NCI-H1694 (cell line): Measurements from ENCODE around the gene VPS13D.
"Not testable (repeated sequence)": the region's sequence is repeated elsewhere in the genome, so short reads cannot be mapped to it uniquely, and the experiment has no call there.

Source experiments
- DNase-seq: peaks from one replicate; lab custom pipeline; 2025; lab: John Stamatoyannopoulos, UW

The VPS13D gene

DNA sequence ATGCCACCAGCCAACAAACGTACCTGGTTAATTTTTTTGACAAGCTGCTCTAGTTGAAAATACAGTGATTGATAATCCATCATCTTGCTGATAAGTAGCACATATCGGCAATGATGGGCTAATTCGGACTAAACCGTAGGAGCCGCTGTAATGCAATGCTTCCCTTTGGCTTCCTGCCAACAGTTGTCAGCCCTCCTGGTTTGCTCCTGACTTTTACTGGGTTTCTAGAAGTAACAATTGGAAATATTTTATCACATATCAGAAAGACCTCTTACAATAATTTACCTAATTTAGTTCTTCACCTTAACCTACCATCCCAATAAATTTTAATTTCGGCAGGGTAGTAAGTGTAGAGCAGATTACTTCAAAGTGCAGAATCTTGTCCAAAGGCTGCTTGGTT lies 239.7 kb downstream of the VPS13D start:
- no peak for DNase-seq

DNA sequence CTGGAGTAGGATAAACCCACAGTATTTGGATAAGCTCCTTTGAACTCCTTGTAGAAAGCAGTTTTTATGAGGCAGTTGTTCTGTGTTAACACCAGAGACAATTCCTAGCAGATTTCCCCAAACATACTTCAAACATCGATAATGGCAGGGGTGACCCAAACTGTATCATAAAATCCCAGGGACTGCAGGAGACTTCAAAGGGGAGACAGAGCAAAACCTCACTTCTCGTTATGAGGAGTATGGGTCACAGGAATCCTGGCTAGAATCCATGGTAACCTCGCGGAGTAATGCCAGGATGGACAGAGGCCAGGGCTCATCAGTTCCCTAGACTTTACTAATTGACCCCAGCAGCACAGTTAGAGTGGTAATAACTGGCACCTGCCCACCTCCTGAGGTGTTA lies 240.2 kb downstream of the VPS13D start:
- no peak for DNase-seq

DNA sequence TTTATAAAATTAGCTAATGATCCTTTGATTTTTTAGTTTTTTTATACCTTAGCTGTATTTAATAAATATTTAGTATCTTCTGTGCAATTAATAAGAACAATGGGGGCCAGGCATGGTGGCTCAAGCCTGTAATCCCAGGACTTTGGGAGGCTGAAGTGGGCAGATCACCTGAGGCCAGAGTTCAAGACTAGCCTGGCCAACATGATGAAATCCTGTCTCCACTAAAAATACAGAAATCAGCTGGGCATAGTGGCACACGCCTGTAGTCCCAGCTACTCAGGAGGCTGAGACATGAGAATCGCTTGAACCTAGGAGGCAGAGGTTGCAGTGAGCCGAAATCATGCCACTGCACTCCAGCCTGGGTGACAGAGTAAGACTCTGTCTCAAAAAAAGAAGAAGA lies 241.1 kb downstream of the VPS13D start:
- DNase-seq: not testable (repeated sequence)

- DNase-seq: no peak
Observed at GRCh38 chr1:12472156-12472797, 242.4 kb downstream of the VPS13D start.

GRCh38 chr1:12472798-12473551 lies 243.1 kb downstream of the VPS13D start:
- no peak for DNase-seq

DNA sequence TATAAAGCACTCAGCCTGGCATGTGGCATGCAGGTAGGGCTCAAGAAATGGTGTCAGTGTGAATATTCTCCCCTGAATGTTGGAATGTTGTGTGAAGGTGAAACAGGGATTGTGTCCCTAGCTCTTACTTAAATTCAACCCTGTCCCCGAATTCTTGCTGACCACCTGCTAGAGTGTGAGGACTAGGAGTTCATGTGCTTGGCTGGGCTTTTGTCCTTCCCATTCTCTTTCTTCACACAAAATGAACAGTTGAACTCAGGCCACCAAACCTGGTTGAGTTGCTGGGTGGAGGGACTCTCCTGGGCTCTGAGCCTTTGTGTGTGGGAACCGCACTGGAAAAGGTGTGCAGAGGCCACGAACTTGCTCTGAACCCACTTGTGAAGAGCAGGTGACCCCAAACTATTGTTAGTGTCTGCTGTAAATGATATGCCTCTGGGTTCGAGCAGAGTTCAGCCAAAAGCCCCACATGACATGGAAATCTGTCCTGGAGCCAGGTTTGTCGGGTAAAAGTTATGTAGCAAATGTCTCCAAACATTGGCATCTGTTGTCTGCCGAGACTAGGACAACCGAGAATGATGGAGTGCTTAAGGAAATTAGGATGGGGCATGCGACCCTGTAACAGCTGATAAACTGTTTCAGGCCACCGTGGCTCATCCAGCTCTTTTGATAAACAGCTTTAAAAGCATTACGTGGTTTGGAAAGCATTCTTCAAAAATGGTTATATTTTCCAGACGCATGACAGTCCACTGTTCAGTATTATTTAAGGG lies 243.9 kb downstream of the VPS13D start:
- DNase-seq: no peak

- no peak for DNase-seq
Observed at GRCh38 chr1:12475101-12475500, 245.3 kb downstream of the VPS13D start.

GRCh38 chr1:12475530-12475934 lies 245.7 kb downstream of the VPS13D start:
- no peak for DNase-seq

DNA sequence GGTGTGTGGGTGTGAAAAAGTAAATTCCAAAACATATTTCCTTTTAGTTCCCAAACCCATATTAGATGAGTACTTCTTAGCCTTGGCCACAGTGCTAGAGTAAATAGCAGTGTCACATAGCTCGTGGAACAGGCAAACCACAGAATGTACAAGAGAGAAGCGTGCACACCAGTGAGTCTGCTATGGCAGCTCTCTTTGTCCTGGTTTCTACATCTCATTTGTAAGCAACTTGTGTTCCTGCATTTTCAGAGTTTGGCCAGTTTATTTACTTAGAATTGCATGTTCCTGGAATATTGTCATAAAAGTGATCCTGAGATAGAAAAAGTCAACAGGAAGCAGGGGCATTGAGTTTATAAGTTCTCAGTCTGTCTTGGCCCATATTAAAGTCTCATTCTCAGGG lies 246.1 kb downstream of the VPS13D start:
- no peak for DNase-seq

DNA sequence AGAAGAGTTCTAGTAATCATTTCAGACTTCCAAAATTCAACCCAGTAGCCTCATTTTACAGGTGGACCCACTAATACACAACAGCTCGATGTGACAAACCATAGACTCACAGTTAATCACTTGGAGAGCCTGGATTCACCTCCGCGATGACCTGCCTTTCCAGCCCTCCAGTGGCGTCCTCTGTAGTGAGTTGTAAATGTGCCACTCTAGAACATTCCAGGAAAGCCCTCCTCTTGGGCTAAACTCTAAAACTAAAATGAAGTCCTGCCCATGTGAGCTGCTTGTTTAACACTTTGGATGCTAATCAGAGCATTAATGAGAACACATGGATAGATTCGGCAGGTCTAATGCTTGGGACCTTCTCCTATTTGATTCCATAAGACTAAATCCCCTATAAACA lies 247.5 kb downstream of the VPS13D start:
- no peak for DNase-seq

GRCh38 chr1:12477936-12478611 lies 248.2 kb downstream of the VPS13D start:
- DNase-seq: no peak

- no peak for DNase-seq
Observed at GRCh38 chr1:12478612-12478985, 248.8 kb downstream of the VPS13D start.

DNA sequence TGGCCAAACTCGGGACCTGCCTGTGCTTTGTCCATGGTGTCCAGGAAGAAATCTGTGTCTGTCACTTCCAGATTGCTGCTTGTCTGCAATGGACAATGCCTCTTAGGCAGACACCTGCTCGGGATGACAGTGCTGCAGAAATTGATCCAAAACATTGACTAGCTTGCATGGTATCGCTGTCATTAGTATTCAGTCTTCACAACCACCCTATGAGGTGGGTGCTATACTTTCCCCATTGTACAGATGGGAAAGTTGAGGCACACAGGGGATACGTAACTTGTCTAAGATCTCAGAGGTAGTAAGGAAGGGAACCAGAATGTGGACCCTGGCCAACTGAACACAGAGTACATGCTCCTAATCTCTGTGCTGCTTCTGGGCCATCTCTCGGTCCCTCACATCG lies 249.5 kb downstream of the VPS13D start:
- no peak for DNase-seq

GRCh38 chr1:12480041-12480440 lies 250.2 kb downstream of the VPS13D start:
- no peak for DNase-seq

- no peak for DNase-seq
Observed at GRCh38 chr1:12480748-12481362, 251.0 kb downstream of the VPS13D start.

DNA sequence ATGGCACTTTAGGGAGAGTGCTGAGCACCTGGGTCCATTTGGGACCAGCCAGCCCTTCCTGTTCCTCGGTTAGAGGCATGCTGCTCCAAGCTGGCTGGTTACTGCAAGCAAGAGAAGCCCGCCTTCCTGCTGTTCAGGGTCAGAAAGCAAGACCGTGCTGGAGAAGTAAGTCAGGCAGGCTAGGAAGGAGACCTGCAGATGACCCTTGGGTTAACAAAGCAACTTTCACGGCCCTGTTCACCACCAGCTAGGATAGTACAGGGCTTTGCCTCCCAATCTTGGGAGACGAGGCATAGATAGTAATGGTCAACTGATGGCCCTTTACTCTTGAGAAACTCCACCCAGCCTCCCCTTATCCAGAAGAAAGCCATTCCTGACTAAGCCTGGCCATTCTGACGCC lies 252.1 kb downstream of the VPS13D start:
- no peak for DNase-seq

DNA sequence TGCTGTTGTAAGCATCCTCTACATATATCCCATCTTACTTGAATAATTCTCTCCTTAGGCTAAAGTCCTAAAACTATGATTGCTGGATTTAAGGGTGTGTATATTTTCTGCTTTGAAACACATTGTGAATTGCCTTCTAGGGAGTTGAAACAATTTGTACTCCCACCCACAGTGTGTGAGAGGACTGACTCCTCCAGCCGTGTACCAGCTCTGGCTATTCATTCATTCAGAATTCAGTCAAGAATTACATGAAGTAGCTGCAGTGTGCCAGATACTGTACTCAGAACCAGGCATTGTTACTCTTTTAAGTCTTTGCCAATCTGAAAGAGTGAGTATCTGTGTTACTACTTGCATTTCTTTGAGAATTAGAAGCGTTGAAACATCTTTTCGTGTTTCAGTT lies 253.2 kb downstream of the VPS13D start:
- DNase-seq: no peak

DNA sequence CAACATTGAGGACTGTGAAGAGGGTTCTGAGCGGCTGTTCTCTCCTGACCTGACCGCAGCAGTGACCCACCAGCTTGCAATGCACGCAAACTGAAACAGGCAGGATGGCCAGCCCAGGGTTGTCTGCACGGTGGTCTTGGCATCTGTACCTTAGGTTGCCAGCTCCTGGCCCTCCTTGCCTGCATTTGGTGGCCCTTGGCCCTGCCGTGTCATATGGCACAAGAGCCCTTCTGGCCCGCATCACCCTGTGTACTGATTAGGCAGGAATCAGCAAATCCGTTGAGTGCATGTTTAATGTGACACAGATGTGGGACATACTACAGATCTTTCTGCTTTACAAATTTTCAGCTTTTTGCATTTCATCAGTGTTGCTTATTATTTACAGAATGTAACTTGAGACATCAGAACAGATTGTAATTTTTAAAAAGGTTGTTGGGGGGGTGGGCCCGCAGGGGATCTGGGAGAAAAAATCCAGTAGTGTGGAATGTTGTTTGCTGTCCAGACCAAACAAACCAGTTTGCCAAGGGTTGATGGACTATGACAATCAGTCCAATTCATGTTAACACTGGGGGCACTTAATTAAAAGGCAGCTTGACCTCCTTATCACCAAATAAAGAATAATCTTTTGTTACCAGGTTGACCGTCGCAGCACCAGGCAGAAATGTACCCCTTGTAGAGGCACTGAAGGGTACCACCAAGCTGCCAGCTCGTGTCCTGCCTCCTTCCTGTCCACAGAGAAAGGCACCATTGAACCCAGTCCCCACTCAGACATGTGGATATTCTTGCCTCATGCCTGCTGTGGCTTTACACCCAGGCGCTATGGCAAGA lies 255.6 kb downstream of the VPS13D start:
- no peak for DNase-seq

DNA sequence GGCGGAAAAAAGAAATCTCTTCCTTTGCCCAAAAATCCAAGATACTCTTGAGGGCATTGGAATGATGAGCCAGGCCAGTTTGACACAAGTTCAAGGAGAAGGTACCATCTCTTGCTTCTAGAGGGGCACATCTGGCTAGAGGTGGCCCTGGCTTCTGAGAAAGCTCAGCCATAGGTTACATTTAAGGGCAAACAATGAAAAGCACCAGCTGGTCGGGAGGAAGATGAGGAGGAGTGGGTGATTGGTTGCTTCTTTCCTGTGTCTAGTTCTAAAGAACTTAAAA lies 256.2 kb downstream of the VPS13D start:
- no peak for DNase-seq

DNA sequence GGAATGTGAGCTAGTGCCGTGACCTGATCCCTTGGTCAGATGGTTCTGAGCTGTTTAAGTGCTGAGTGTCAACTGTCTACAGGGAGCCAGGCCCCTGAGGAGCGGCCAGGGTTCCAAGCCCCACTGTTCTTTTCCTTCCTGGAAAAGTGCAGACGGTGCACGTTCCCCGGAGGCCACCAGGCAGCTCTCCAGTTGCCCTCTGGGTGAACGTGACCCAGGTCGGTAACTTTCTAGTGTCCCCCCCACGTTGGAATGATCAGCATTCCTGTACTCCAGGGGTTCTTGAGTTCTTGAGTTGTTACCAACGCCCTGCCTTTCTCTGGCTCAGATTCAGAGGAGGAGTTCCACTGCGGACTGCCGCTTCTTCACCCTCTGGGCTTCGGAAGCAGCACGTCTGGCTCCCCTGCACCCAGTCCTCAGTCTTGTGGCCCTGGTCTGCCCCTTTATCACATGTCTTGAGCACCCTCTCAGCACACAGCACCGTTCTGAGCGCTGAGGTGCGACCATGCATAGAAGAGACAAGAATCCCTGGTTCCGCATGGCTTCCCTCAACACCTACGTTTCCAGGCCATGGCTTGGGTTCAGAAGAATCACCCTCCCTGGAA lies 256.7 kb downstream of the VPS13D start:
- DNase-seq: no peak

- no peak for DNase-seq
Observed at GRCh38 chr1:12487520-12487919, 257.7 kb downstream of the VPS13D start.
